Measurements from ENCODE around the gene MOB1A. TPM values are rescaled to one million over a fixed set of nuclear protein-coding genes. Genes with fewer than 3 reads are reported as not detected.

The MOB1A gene
- total and polyA plus RNA-seq, 2 of the 13 experiments (the other 11 are each of a cell fraction or from before 2014, with no cell fraction given): 48.2 to 139 TPM

DNA sequence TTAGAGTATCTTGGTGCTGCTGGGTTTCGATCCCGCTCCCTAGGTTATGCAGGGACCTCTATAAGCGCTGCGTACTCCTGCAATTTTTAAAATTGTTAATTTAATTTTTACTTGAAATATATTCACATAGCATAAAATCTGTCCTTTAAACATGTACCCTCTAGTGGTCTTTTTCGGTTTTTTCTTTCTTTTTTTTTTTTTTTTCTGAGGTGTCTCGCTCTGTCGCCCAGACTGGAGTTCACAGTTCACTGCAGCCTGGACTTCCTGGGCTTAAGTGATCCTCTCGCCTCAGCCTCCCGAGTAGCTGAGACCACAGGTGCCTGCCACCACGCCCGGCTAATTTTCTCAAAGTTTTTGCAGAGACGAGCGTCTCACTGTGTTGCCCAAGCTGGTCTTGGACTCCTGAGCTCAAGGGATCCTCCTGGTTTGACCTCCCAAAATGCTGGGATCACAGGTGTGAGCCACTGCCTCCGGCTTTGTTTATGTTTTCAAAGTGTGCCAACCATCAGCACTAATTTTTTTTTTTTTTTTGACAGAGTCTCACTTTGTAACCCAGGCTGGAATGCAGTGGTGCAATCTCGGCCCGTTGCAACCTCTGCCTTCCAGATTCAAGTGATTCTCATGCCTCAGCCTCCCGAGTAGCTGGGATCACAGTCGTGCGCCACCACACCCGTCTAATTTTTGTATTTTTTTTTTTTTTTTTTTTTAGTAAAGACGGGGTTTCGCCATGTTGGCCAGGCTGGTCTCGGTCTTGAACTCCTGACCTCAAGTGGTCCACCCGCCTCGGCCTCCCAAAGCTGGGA lies 585 bp upstream of the MOB1A start (continued):
- TF ChIP-seq, protein P1, sequence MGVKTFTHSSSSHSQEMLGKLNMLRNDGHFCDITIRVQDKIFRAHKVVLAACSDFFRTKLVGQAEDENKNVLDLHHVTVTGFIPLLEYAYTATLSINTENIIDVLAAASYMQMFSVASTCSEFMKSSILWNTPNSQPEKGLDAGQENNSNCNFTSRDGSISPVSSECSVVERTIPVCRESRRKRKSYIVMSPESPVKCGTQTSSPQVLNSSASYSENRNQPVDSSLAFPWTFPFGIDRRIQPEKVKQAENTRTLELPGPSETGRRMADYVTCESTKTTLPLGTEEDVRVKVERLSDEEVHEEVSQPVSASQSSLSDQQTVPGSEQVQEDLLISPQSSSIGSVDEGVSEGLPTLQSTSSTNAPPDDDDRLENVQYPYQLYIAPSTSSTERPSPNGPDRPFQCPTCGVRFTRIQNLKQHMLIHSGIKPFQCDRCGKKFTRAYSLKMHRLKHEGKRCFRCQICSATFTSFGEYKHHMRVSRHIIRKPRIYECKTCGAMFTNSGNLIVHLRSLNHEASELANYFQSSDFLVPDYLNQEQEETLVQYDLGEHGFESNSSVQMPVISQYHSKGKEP (CRISPR knock-in tag; IDR thresholded peaks at IDR 0.05): no peak
- TF ChIP-seq MEF2D (CRISPR knock-in tag; IDR thresholded peaks at IDR 0.05) (no peak), ZNF567 (CRISPR knock-in tag; IDR thresholded peaks at IDR 0.05; ENCODE audit: borderline replicate concordance) (peak; percentile 50; the same call in 1 of the 2 replicates), RCOR2 (CRISPR knock-in tag; IDR thresholded peaks at IDR 0.05) (peak; percentile 25; the same call in 1 of the 2 replicates), RAD21 (CRISPR knock-in tag; IDR thresholded peaks at IDR 0.05) (no peak), NFRKB (IDR thresholded peaks at IDR 0.05) (no peak), TAF1 (CRISPR knock-in tag; IDR thresholded peaks at IDR 0.05) (no peak)
- TF ChIP-seq, protein P2, sequence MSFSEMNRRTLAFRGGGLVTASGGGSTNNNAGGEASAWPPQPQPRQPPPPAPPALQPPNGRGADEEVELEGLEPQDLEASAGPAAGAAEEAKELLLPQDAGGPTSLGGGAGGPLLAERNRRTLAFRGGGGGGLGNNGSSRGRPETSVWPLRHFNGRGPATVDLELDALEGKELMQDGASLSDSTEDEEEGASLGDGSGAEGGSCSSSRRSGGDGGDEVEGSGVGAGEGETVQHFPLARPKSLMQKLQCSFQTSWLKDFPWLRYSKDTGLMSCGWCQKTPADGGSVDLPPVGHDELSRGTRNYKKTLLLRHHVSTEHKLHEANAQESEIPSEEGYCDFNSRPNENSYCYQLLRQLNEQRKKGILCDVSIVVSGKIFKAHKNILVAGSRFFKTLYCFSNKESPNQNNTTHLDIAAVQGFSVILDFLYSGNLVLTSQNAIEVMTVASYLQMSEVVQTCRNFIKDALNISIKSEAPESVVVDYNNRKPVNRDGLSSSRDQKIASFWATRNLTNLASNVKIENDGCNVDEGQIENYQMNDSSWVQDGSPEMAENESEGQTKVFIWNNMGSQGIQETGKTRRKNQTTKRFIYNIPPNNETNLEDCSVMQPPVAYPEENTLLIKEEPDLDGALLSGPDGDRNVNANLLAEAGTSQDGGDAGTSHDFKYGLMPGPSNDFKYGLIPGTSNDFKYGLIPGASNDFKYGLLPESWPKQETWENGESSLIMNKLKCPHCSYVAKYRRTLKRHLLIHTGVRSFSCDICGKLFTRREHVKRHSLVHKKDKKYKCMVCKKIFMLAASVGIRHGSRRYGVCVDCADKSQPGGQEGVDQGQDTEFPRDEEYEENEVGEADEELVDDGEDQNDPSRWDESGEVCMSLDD (CRISPR knock-in tag; IDR thresholded peaks at IDR 0.05; ENCODE audit: borderline replicate concordance): no peak
- TF ChIP-seq, protein P3, sequence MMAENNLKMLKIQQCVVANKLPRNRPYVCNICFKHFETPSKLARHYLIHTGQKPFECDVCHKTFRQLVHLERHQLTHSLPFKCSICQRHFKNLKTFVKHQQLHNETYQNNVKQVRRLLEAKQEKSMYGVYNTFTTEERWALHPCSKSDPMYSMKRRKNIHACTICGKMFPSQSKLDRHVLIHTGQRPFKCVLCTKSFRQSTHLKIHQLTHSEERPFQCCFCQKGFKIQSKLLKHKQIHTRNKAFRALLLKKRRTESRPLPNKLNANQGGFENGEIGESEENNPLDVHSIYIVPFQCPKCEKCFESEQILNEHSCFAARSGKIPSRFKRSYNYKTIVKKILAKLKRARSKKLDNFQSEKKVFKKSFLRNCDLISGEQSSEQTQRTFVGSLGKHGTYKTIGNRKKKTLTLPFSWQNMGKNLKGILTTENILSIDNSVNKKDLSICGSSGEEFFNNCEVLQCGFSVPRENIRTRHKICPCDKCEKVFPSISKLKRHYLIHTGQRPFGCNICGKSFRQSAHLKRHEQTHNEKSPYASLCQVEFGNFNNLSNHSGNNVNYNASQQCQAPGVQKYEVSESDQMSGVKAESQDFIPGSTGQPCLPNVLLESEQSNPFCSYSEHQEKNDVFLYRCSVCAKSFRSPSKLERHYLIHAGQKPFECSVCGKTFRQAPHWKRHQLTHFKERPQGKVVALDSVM (CRISPR knock-in tag; IDR thresholded peaks at IDR 0.05): peak; percentile 98
